Right lobe of liver (tissue), 4 donors: ENCODE data around the gene CHI3L1.

Experiments used
- POLR2A ChIP-seq: fragments of 450-650 bp; IDR thresholded peaks from one replicate; pipeline ENCODE4 v1.6.1; 2017; ENCODE audit warnings: antibody characterized with exemption, mild to moderate bottlenecking
- TF ChIP-seq, protein P1 (sequence below), 4 donors: fragments of 200-600 bp in 3 of 4; fragments of 450-650 bp in 1 of 4; IDR thresholded peaks; one replicate each; pipeline versions ENCODE4 v1.5.1 to v1.8.0; 2016 to 2022; ENCODE audit warnings: antibody characterized with exemption in 4 of 4, mild to moderate bottlenecking in 2 of 4
- donor health status: DM: no; HTN: no; CAD: no.
- donor health status: DM: no; HTN: no; CAD: no.
- donor health status: DM: no; HTN: yes; CAD: no.

DNA sequence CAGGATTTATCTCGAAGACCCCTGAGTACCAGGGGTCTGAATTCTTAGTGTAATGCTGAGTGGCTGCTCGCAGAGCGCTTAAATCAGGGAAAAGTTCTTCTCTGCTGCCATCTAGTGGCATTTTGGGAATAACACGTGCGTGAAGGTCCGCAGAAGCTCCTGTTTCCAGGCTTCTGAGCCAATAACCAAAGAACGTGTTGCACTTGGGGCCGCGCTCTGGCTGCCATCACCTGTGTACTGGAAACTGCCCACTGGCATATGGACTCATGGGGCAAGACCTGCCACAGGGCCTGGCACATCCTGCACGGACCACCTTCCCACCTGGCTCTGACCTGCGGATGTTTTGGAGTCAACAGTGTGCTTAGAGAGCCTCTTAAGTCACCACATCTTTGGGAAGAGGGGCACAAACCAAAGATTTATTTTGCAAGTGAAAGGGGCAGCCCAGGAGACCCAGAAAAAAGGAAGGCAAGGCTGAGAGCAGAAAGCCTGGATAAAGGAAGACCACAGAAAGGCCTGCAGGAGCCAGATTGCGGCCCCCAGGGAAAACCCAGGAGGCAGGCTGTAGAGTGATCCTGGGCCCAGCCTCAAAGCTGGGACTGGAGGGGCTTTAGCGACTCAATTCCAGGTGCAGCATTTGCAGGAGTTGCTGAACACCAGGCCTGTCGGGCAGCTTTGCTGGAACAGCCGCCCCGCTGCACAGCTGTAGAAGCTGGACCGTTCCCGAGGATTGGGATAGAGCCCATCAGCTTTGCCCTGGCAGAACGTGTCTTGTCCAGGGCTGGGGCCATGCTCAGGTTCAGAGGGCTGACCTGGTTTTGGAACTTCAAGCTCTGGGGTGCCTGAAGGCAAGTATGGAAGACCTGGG, 30.0 kb upstream of the CHI3L1 start:
- TF ChIP-seq, protein P1, sequence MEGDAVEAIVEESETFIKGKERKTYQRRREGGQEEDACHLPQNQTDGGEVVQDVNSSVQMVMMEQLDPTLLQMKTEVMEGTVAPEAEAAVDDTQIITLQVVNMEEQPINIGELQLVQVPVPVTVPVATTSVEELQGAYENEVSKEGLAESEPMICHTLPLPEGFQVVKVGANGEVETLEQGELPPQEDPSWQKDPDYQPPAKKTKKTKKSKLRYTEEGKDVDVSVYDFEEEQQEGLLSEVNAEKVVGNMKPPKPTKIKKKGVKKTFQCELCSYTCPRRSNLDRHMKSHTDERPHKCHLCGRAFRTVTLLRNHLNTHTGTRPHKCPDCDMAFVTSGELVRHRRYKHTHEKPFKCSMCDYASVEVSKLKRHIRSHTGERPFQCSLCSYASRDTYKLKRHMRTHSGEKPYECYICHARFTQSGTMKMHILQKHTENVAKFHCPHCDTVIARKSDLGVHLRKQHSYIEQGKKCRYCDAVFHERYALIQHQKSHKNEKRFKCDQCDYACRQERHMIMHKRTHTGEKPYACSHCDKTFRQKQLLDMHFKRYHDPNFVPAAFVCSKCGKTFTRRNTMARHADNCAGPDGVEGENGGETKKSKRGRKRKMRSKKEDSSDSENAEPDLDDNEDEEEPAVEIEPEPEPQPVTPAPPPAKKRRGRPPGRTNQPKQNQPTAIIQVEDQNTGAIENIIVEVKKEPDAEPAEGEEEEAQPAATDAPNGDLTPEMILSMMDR (IDR thresholded peaks at IDR 0.05): peak; percentile 77 to 83 (median 82)
- no peak for TF ChIP-seq POLR2A
